ENCODE data around the gene RNASE13.

Gene RNASE13

GRCh38 chr14:21057803-21058675 is 23.4 kb upstream of the RNASE13 start, which contains the start of gene RNASE8:
Gene RNASE8, plus strand, starts transcription at chr14:21057822. Its CDS starts 71 bp downstream, at chr14:21057893.
- Histone ChIP-seq H3K27ac (ENCODE audit: extremely low read depth, low read depth, low read length) (no peak within 1 kb of the TSS), H3K4me1 (ENCODE audit: control insufficient read depth, insufficient read depth, low read length) (no peaks in the 10 kb centered on the region; the same call in 1 of the 2 replicates), H3K4me3 (ENCODE audit: low read depth, low read length) (no peak within 1 kb of the TSS), H3K36me3 (ENCODE audit: control insufficient read depth in 2 of 2, insufficient read depth in 1 of 2, low read length in 2 of 2) (no peaks in the 10 kb centered on the region), H3K9me3 (ENCODE audit: control insufficient read depth, insufficient read depth, low read depth, low read length) (no peaks in the 10 kb centered on the region)
- POLR2A ChIA-PET, result interaction anchor here (0.6 kb wide), 1 partner anchor 13 kb away, joined by 3 read pairs; no protein-coding TSS in a partner anchor
- CTCF ChIA-PET, result interaction anchor here (0.5 to 1.8 kb wide), 7 partner anchors 12 to 746 kb away, joined by 3 to 6 read pairs (median 4); partner anchors contain the start of gene ARHGEF40
- TF ChIP-seq ATF2 (tag by site-specific recombination; IDR thresholded peaks at IDR 0.05; ENCODE audit: low read depth) (peak; percentile 70), ZFHX2 (tag by site-specific recombination; conservative IDR thresholded peaks at IDR 0.05) (peak; percentile 35; the same call in 1 of the 2 replicates), ZNF341 (tag by site-specific recombination; IDR thresholded peaks at IDR 0.05; ENCODE audit: low read depth) (no peak), PRDM10 (tag by site-specific recombination; IDR thresholded peaks at IDR 0.05) (peak; percentile 35; the same call in 1 of the 2 replicates), ZNF629 (tag by site-specific recombination; IDR thresholded peaks at IDR 0.05) (0 out of 2 replicates have a peak, but pooled peaks have one; percentile 20), BCL6B (tag by site-specific recombination; IDR thresholded peaks at IDR 0.05) (no peak), ZBTB17 (tag by site-specific recombination; IDR thresholded peaks at IDR 0.05) (peak; percentile 37; the same call in 1 of the 2 replicates), ZIC2 (tag by site-specific recombination; IDR thresholded peaks at IDR 0.05) (peak; percentile 38; the same call in 1 of the 2 replicates)

DNA sequence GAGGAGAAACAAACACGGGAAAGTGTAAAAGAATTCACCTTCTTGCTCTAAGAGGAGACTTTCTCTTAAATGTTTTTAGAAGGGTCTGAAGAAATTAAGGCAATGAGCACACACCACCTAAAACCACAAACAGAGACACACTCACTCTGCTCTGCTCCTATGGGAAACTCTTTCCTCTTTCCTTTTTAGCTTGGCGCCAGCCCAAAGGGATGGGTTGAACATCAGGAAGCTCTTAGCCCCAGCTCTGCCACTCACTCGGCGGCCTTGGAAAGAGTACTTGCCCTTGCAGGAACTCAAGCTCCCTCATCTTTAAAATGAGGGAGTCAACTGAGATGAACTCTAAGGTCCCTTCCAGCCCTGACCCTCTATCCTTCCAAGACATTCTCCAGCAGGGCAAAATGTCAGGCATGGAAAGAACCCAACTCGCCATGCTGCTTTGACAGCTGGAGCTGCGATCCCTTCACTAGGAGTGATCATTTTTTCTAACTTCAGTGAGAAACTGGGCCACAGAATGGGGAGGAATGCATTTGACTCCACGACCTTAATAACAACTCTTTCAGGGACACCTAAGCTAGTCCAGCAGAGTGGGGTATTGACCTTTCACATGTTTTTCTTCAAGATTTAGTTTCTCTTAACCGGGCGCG is 22.0 kb upstream of the RNASE13 start:
- ChIA-PET POLR2A (interaction anchor here (0.5 to 0.6 kb wide), 2 partner anchors 15 to 82 kb away, joined by 3 read pairs; no protein-coding TSS in a partner anchor), CTCF (interaction anchor here (1.4 to 1.9 kb wide), 5 partner anchors 11 to 43 kb away, joined by 3 to 12 read pairs (median 8); no protein-coding TSS in a partner anchor)
- H3K4me1 ChIP-seq (ENCODE audit: control insufficient read depth, insufficient read depth, low read length), result no peaks in the 10 kb centered on the region
- TF ChIP-seq, protein P1, sequence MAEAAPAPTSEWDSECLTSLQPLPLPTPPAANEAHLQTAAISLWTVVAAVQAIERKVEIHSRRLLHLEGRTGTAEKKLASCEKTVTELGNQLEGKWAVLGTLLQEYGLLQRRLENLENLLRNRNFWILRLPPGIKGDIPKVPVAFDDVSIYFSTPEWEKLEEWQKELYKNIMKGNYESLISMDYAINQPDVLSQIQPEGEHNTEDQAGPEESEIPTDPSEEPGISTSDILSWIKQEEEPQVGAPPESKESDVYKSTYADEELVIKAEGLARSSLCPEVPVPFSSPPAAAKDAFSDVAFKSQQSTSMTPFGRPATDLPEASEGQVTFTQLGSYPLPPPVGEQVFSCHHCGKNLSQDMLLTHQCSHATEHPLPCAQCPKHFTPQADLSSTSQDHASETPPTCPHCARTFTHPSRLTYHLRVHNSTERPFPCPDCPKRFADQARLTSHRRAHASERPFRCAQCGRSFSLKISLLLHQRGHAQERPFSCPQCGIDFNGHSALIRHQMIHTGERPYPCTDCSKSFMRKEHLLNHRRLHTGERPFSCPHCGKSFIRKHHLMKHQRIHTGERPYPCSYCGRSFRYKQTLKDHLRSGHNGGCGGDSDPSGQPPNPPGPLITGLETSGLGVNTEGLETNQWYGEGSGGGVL (tag by site-specific recombination; IDR thresholded peaks at IDR 0.05), result no peak
- TF ChIP-seq ZNF280D (tag by site-specific recombination; IDR thresholded peaks at IDR 0.05) (no peak), ZNF169 (tag by site-specific recombination; IDR thresholded peaks at IDR 0.05) (no peak), ZNF449 (tag by site-specific recombination; IDR thresholded peaks at IDR 0.05) (no peak), KLF10 (tag by site-specific recombination; IDR thresholded peaks at IDR 0.05) (no peak), ZNF157 (tag by site-specific recombination; IDR thresholded peaks at IDR 0.05) (no peak), ZNF211 (tag by site-specific recombination; IDR thresholded peaks at IDR 0.05; ENCODE audit: low read depth) (no peak), ZNF302 (tag by site-specific recombination; IDR thresholded peaks at IDR 0.05; ENCODE audit: low read depth) (no peak), ZNF146 (tag by site-specific recombination; IDR thresholded peaks at IDR 0.05) (no peak), ZNF16 (tag by site-specific recombination; IDR thresholded peaks at IDR 0.05; ENCODE audit: low read depth) (no peak)

More for the DNA sequence above, 22.0 kb upstream of the RNASE13 start:
- H3K4me3 ChIP-seq (ENCODE audit: low read depth, low read length), result no peak overlapping the region
- no peaks in the 10 kb centered on the region for H3K36me3 ChIP-seq (ENCODE audit: control insufficient read depth in 2 of 2, insufficient read depth in 1 of 2, low read length in 2 of 2)
- no peak overlapping the region for H3K27ac ChIP-seq (ENCODE audit: extremely low read depth, low read depth, low read length)
- H3K9me3 ChIP-seq (ENCODE audit: control insufficient read depth, insufficient read depth, low read depth, low read length), result no peaks in the 10 kb centered on the region

Data from HEK293 (cell line).